NCI-H146 treated with DMSO at 0.1 percent for 48 hours (cell line): Measurements from ENCODE around the gene NPLOC4.
"Not testable (repeated sequence)": the region's sequence is repeated elsewhere in the genome, so short reads cannot be mapped to it uniquely, and the experiment has no call there.

Experiments used
- DNase-seq: peaks from one replicate; lab custom pipeline; 2025; ENCODE audit not compliant: unreplicated experiment; lab: John Stamatoyannopoulos, UW

NPLOC4 gene

DNA sequence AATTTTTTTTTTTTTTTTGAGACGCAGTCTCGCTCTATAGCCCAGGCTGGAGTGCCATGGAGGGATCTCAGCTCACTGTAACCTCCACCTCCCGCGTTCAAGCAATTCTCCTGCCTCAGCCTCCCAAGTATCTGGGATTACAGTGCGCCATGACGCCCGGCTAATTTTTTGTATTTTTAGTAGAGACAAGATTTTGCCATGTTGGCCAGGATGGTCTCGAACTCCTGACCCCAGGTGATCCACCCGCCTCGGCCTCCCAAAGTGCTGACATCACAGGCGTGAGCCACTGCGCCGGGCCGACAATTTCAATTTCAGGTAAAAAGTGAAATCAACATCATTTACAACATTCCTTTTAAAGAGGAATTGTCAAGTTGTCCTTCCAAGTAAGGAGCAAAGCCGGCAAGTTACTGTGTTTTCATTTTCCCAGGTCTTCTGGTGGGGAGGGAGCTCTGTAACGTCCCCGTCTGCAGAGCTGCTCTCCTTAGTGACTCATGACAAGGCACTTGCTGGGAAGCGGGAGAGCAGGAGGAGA is 873 bp downstream of the NPLOC4 start:
- DNase-seq, result no peak

DNA sequence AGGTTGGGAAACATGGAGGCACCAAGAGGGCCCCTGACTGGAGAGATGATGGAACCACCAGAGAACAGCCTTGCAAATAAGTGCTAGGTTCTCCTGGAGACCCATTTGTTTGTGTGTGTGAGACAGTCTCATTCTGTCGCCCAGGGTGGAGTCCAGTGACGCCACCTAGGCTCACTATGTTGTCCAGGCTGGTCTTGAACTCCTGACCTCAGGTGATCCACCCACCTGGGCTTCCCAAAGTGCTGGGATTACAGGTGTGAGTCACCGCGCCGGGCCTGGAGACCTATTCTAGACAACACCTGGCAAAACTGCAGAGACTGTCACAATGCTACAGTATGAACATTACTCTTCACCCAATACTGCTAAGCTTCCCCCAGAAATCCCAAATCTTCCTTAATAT is 1.5 kb downstream of the NPLOC4 start:
- DNase-seq, result no peak

DNA sequence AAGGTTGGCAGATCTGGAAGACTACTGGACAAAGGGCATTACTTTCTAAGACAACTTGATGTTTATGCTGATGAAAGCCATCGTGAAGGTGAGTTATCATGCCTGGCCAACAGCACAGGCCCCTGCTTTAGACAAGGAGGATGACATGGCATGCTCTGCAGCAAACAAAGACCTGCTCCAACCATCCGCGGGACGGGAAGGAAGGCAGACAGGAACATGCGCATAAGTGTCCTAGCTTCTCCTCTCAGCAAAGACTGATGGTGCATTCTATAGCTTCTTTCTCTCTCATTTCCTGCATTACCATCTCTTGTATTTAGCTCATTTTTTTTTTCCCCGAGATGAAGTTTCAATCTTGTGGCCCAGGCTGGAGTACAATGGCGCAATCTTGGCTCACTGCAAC is 5.4 kb downstream of the NPLOC4 start:
- DNase-seq, result no peak

DNA sequence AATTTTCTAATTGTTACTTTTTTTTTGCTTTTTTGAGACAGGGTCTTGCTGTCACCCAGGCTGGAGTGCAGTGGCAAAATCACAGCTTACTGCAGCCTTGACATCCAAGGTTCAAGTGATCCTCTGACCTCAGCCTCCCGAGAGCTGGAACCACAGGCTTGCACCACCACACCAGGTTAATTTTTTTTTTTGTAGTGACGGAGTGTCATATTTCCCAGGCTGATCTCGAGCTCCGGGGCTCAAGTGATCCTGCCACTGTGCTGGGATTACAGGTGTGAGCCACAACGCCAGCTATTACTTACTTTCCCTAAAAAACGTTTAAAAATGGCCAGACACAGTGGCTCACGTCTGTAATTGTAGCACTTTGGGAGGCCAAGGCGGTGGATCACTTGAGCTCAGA is 6.6 kb downstream of the NPLOC4 start:
- DNase-seq, result no peak

DNA sequence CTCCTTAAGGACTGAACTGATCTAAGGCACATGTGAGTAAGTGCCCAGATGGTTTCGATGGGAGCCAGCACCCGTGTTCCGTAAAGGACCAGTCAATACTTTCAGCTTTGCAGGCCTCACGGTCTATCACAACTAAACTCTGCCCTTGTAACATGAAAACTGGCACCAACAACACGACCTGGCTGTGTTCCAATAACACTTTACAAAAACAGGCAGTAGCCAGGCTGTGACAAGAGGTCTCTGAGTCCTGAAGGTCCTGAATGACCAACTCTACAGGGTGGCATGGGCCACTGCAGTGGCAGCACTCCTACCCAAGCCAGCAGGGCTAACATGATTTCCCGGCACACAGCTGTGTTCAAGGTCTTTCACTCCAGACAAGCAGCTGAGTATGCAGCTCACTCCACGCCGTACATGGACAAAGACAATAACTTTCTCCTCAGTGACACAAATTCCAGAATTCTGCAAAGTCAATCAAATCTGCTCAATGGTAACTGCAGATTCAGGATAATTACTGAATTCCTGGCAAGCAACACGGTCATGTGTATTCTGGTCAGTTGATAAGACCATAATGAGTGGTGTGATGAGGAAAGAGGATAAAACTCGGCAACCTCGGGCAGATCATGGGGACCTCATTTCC is 15.3 kb downstream of the NPLOC4 start:
- no peak for DNase-seq

DNA sequence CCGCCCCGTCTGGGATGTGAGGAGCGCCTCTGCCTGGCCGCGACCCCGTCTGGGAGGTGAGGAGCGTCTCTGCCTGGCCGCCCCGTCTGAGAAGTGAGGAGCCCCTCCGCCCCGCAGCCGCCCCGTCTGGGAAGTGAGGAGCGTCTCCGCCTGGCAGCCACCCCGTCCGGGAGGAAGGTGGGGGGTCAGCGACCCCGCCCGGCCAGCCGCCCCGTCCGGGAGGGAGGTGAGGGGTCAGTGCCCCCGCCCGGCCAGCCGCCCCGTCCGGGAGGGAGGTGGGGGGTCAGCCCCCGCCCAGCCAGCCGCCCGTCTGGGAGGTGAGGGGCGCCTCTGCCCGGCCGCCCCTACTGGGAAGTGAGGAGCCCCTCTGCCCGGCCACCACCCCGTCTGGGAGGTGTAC is 18.6 kb downstream of the NPLOC4 start:
- not testable (repeated sequence) for DNase-seq

DNA sequence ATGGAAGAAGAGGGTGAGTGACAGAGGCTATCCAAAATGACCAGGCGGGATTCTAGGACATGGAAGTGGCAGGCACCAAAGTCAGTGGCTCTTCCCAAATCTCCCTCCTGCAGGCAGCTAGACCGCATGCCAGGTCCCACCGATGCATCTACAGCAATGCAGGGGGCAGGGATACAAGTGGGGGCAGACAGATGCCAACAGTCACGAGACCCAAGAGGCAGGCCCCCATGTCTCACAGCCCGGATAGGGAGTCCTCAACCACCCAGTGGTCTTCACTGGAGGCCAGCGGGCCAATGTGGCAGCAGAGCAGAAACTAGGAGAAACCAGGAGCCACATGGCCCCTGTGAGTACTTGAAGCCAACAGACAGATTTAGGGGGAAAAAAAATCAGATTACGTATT is 20.0 kb downstream of the NPLOC4 start:
- DNase-seq, result no peak

DNA sequence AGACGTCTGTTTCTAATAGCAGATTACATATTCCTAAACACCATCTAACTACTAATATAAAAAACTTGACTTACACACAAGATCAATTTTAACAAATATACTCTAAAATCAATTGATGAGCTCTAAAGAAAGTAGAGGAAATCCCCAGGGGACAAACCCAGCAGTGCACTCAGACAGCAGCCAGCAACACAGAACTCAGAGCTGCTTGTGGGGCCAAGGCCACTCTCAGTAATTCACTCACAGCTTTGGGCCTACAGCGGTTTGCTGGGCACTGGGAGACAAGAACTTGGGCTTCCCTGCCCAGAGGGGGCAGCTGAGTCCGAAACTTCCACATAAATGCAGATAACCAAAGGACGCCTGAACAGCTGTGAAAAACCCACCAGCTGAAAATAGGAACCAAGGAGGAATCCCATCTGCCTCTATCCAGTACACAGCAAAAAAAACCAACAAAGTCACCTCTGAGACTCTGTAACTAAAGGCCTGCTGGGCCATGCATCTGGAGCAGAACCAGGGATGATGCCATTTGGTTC is 21.4 kb downstream of the NPLOC4 start:
- DNase-seq, result no peak

DNA sequence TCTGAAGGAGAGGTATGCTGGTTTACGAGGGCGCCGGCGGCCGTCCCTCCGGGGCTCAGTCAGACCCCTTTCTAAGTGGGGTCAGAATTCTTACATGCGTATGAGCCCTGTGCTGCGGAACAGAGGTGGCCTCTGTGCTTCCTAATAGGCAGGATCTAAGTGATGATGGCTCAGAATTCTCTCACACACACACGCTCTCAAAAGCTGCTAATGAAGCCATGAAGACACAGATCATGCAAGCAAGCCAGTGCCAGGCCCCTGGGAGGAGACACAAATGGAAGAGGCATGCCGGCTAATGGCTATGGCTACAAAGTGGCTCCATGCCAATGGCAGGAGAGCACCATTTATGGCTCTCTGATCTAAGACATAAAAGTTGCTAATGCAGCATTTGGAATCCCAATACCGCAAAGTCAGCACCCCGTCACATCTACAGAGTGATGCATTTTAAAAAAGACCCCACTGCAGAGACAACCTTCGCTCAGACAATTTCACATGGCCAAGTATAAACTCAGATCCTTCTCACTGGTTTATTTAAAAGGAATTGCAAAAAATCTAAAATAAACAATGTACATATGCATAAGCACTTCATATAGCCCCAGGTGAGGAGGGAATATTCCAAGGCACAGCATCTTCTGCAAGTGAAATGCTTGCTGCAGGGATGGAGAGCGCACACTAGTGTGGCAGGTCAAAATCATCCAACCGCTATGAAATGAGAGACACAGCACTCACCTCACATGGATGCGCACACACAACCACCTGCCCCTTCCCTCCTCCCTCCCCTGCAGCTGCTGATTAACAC is 24.5 kb downstream of the NPLOC4 start:
- no peak for DNase-seq

DNA sequence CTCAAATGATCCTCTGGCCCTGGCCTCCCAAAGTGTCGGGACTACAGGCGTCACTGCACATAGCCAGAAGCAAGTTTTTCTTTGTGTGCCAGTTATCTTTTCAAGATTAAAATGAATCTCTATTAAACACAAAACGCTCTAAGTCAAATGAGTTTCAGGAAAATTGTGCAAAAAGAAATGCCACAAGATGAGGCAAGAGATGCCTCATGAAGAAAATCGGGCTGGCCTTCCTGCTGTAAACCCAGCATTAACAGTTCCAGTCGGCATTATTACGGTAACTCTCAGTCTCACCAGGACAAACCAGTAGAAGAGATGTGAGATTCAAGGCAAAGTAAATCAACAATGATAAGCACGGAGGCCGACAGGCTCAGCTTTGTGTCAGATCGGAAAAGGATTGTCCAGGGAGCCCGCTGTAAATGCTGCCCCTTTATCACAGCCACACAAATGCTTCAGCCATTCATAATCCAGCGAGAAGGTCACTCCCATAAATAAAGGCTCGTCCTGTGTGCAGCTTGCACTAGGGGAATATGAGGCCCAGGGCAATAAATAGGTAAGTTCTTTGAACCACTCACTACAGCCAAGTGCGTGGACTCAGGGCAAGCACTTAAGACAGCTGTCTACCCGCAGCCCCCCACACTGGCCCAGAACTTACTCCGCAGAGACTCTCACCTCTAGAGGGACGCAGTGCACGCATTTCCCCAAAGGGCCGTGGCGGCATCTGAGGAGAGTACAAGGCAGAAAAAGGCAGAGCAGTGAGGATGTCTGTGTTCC is 27.2 kb downstream of the NPLOC4 start:
- no peak for DNase-seq

DNA sequence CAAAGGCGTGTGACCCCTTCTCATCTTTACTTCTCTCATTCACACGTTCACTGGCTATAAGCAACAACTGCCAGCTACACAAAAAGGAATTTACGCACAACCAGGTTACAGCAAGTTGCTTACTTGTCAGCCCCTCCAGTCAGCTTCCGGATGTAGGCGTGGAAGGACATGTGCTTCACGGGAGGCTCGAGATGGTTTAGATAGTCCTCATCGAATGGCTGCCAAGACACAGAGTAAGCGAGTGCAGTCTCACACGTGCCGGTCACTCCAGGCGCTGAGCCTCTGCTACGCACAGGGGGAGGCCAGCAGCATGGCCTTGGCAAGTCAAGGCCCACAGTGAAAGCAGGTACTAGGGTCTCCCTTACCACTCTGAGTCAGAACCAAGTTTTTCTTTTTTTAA is 28.3 kb downstream of the NPLOC4 start:
- DNase-seq, result no peak

DNA sequence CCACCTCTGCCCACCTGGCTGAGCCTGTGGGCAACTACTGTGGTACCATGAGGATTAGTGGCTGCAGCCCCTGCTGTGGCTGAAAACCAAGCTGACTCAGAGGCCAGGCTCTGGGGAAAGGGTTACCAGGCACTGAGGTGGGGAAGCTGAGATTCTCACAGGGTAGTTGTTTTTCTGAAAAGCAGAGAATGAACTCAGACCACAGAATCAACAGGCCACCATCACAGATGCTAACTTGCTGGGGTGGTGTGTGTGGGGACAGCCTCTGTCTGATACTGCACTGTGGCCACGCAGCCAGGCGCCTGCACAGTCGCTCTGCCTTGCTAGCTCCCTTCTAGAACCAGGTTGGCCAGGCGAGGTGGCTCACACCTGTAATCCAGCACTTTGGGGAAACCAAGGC is 28.8 kb downstream of the NPLOC4 start:
- DNase-seq, result no peak

DNA sequence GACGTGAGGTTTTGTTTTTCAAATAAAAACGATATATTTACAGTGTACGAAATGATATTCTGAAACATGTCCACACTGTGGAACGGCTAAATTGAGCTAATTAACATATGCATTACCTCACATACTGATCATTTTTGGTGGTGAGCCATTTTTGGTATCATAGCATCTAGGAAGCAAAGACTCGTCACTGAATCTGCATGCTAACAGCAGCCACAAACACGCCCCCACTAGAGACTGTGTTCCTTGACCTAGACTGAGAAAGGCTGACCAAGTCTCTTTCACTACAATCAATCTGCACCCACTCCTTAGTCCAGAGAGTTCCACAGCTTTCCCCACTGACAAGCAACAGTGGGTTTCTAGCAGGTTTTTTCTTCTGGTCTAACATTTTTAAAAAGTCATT is 29.5 kb downstream of the NPLOC4 start:
- no peak for DNase-seq

DNA sequence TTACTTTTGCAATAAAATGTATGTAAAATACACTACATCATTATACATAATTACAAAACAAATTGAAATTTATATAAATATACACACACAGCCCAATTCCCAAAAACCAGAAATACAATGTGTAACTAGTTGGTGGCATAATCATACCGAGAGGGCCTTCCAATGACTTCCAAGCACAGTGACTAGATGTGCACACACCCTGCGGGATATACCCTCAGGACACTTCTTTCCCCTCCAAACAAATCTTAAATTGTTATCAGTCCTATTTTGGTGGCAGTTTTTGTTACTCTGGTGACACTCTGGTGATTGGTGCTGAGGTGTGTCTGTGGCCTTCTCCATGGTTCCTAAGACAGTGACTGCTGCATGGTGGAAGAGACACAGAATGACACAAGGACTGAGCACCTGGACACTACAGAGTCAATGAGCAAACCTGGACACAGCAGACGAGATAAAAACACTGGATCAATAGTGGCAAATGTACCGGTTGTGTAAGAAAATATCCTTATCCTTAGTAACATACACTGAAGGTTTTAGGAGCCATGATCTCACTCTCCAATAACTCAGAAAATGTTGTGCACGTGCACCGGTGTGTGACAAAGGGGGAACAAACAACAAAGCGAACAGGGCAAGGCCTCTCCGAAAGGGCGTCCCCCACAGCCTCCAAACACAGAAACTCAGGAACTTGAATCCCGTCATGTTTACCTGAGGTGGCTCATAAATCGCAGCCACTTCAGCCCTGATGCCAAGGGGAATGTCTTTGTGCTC is 32.9 kb downstream of the NPLOC4 start:
- DNase-seq, result no peak

DNA sequence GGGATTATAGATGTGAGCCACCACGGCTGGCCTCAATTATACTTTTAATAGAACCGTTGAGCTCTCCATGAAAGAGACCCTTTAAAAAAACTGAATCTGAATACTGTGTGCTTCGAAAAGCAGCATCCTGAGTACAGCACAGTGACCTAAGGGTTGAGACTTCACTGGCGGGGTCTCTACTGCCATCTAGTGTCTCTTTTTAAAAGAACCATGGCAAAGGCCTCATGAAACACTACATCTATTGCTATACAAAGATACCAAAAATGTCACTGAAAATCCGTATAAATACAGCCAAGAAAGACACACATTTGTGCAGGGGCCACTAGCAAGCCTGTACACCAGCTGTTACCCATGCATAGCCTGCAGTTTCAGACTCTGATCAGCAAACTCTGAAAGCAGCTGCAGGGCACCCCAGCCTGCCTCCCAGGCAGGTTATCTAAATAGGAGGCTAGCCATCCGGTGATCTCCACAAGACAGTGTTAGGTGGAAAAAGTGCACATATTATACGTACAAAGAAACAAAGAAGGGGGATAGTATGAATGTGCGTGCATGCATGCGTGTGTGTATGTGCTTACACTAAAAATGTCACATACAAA is 35.3 kb downstream of the NPLOC4 start:
- DNase-seq, result peak; percentile 4

DNA sequence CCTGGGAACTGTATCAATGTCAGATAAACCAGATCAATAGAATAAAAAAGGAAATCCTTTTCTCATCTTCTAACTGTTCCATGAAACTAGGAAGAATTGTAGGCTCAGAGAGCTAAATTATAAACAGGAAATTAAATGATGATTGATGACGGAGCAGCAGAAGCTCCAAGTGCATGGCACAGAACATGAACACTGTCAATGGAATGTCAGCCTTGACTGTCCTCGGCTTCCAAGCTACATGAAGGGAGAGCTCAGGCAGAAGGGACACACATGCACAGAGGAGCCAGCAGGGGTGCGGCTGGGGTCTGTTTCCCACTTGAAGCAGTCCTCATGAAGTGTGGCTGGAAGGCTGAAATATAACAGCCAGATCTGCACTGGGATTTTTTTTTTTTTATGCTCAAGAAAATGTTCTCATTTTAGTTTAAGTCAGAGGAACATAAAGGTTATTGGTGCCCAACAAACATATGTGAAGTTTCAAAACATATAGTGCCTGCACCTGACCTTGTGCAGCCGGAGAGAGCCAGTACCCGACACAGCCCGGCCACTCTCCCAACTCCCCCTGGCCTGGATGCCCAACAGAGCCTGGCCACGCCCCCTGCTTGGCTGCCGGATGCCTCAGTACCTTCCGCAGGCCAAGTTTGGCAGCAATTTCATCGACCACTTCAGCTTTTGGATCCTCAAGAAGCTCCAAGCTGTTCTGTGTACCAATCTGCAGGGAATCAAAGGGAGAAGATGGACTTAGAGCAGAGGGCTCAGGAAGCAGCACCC is 37.0 kb downstream of the NPLOC4 start:
- DNase-seq, result no peak

DNA sequence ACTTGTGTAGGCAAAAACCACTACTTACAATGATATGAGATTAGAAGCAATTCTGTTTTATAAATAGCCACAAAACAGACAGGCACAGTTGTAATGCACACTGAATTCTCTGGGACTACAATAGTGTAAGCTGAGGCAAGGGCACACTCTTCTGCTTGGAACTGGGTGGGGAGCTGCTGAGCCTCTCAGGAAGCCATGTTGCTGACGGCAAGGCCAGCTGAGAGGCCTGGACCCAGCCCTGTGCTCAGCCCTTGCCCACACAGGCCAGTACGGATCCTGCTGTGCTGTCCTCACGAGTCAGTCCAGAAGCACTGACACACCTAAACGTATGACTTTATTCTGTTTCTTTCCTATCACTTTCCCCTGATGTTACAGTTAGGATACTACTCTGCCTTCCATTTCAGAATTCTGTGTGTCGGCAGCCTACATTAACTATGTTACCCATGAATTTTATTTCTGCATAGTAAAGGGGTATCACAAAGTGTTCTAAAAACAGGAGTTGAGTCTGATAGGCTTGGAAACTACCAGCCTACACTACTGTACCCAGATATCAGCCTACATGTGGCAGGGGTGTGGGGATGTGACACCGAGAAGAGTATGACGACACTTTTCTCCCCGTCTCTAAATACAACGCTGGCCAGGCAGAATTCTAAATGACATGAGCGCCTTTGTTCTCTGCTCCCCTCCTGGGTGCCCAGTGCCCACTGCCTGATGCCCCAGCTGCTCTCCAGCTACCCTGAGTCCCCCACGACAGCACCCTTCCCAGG is 43.6 kb downstream of the NPLOC4 start:
- no peak for DNase-seq

DNA sequence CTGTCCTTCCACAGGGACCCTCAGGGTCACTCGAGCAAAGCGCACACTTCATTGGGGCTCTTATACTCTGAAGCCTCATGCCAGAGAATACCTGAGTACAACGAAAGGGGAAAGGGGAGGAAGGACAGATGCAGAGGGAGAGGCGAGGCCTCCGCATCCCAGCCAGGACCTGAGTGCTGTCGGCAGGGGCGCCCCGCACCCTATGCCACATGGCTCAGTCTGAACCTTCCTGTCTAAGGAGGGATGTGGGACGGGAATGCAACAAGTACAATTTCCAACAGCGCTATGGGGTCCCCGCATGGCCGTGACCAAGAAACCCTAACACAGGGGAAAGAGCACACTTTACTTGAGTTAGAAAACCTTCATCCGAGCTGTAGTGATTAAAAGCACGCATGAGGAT is 44.9 kb downstream of the NPLOC4 start:
- DNase-seq, result no peak

DNA sequence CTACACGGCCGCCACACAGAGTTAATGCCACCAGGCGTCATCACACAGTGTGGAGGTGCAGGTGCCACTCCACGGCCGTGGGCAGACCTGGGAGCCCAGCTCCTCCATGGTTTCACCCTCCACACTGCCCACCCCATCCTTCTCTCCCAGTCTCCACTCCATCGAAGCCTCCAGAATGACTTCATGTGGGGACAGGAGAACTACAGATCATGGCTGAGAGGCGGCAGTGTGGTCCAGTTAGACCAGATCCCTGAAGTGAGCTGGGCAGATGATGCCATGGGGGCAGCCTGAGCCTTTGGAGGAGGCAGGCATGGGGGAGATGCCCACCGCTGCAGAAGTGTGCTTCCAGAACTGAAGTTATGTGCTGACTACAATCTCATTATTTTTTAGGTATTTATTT is 46.8 kb downstream of the NPLOC4 start:
- no peak for DNase-seq
